Chondrocyte (in vitro differentiated cells): ENCODE data around the gene MYO10. TPM values are rescaled to one million over a fixed set of nuclear protein-coding genes. Genes with fewer than 3 reads are reported as not detected.
A peak's percentile ranks its signal among the peaks of the same experiment; 100 is the strongest.

ENCODE experiments used
- DNase-seq: peaks from one replicate; pipeline ENCODE4 v3.0.0; 2021; ENCODE audit warnings: mixed read lengths, low spot score
- H3K27ac Mint-ChIP-seq: one replicate; pipeline ENCODE4 v1.8.0; 2021; ENCODE audit warnings: mild to moderate bottlenecking, moderate library complexity, mixed read lengths; ENCODE audit not compliant: unreplicated experiment
- H3K27me3 Mint-ChIP-seq: 2 replicates; pipeline ENCODE4 v1.8.0; 2021; ENCODE audit warnings: low read depth, mixed read lengths
- H3K36me3 Mint-ChIP-seq: 2 replicates; pipeline ENCODE4 v1.8.0; 2021; ENCODE audit warnings: low read depth, mixed read lengths
- H3K4me1 Mint-ChIP-seq: 2 replicates; pipeline ENCODE4 v1.8.0; 2021; ENCODE audit warnings: low read depth, mild to moderate bottlenecking, mixed read lengths
- H3K4me3 Mint-ChIP-seq: one replicate; pipeline ENCODE4 v1.8.0; 2021; ENCODE audit warnings: mild to moderate bottlenecking, moderate library complexity, mixed read lengths; ENCODE audit not compliant: unreplicated experiment
- H3K9me3 Mint-ChIP-seq: 2 replicates; pipeline ENCODE4 v1.8.0; 2021; ENCODE audit warnings: low read depth, mixed read lengths
- CTCF ChIP-seq: fragments of 200-600 bp; sonication (generic); IDR thresholded peaks from 2 replicates; pipeline ENCODE4 v1.5.0; 2021; ENCODE audit warnings: antibody characterized with exemption, mild to moderate bottlenecking, moderate library complexity
- total RNA-seq: library from RNA; stranded (reverse); gene quantifications from 3 replicates; pipeline ENCODE4 v1.2.1, GENCODE V29; 2021

Gene MYO10
- total RNA-seq, 1 donor from 2014 or later, result 51.9 TPM

- no peak for DNase-seq
- H3K27me3 Mint-ChIP-seq, result no peaks in the 10 kb centered on the region
- TF ChIP-seq CTCF, result no peak
- peaks cover 2% of the 10 kb centered on the region for H3K36me3 Mint-ChIP-seq
- no peaks in the 10 kb centered on the region for H3K9me3 Mint-ChIP-seq
- H3K27ac Mint-ChIP-seq, result no peak overlapping the region
- H3K4me3 Mint-ChIP-seq, result no peak overlapping the region
- peaks cover 16% of the 10 kb centered on the region for H3K4me1 Mint-ChIP-seq
Measured at GRCh38 chr5:16797951-16798350, 138.1 kb downstream of the MYO10 start.

GRCh38 chr5:16794269-16794913 is 141.7 kb downstream of the MYO10 start:
- Mint-ChIP-seq H3K9me3 (no peaks in the 10 kb centered on the region), H3K27ac (no peak overlapping the region), H3K36me3 (no peaks in the 10 kb centered on the region), H3K4me1 (peaks cover 25% of the 10 kb centered on the region), H3K4me3 (no peak overlapping the region), H3K27me3 (no peaks in the 10 kb centered on the region)
- TF ChIP-seq CTCF, result no peak
- no peak for DNase-seq

- peaks cover 35% of the 10 kb centered on the region for H3K4me1 Mint-ChIP-seq
- no peak overlapping the region for H3K4me3 Mint-ChIP-seq
- H3K27me3 Mint-ChIP-seq, result no peaks in the 10 kb centered on the region
- no peaks in the 10 kb centered on the region for H3K9me3 Mint-ChIP-seq
- H3K36me3 Mint-ChIP-seq, result peaks cover 9% of the 10 kb centered on the region
- no peak overlapping the region for H3K27ac Mint-ChIP-seq
- no peak for TF ChIP-seq CTCF
- DNase-seq, result no peak
Measured at GRCh38 chr5:16792598-16793275, 143.4 kb downstream of the MYO10 start.

- no peaks in the 10 kb centered on the region for H3K27me3 Mint-ChIP-seq
- no peak overlapping the region for H3K27ac Mint-ChIP-seq
- TF ChIP-seq CTCF, result no peak
- H3K4me1 Mint-ChIP-seq, result peaks cover 42% of the 10 kb centered on the region
- peaks cover 9% of the 10 kb centered on the region for H3K36me3 Mint-ChIP-seq
- DNase-seq, result no peak
- no peaks in the 10 kb centered on the region for H3K9me3 Mint-ChIP-seq
- no peak overlapping the region for H3K4me3 Mint-ChIP-seq
Measured at GRCh38 chr5:16791904-16792597, 144.0 kb downstream of the MYO10 start.

GRCh38 chr5:16791036-16791705 is 144.9 kb downstream of the MYO10 start:
- H3K27me3 Mint-ChIP-seq, result no peaks in the 10 kb centered on the region
- DNase-seq, result no peak
- TF ChIP-seq CTCF, result peak; percentile 93
- peak overlapping the region; percentile 22 for H3K27ac Mint-ChIP-seq
- H3K9me3 Mint-ChIP-seq, result no peaks in the 10 kb centered on the region
- peaks cover 41% of the 10 kb centered on the region for H3K4me1 Mint-ChIP-seq
- peaks cover 9% of the 10 kb centered on the region for H3K36me3 Mint-ChIP-seq
- H3K4me3 Mint-ChIP-seq, result no peak overlapping the region
